Suppressor macrophage (primary cell): Measurements from ENCODE around the gene ADAMTSL1.

ENCODE experiments used
- DNase-seq, 4 experiments: peaks; one replicate each; pipeline ENCODE4 v3.0.0-alpha.2; 2020 to 2022

Gene ADAMTSL1

DNA sequence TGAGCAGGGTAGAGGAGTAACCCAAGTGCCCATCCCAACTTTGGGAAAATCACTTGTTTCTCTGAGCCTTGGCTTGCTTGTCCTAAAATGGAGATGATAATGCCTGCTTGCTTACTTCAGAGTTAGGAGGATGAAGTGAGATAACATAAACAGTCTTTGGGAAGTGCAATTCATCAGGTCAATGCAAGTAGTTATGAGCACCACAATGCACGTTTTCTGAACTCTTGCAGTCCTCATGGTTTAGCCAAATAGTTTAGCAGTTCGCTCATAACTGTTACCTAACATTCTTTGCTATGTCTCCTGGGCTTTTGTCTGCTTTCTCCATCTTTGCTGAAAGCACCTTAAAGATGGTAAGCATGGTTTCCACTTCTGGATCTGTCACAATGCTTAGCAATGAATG, 270.0 kb downstream of the ADAMTSL1 start:
- DNase-seq, result no peak

DNA sequence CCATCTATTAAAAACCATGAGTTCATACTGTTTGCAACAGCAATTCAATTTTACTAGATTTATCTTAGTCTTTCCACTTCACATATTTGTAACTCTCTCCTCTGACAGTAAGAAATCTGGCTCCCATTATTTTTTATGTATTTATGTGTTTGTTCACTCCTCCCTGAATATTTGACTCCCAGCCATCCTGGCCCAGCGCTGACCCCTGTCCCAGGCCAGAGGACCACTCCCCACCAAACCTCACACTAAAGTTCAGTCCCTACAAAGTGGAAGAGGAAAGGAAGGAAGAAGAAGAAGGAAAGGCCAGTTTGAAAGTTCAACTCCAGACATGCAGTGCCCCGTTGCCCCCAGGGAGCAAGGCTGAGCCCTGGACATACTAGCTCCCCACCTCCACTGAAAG, 271.8 kb downstream of the ADAMTSL1 start:
- DNase-seq, result no peak

DNA sequence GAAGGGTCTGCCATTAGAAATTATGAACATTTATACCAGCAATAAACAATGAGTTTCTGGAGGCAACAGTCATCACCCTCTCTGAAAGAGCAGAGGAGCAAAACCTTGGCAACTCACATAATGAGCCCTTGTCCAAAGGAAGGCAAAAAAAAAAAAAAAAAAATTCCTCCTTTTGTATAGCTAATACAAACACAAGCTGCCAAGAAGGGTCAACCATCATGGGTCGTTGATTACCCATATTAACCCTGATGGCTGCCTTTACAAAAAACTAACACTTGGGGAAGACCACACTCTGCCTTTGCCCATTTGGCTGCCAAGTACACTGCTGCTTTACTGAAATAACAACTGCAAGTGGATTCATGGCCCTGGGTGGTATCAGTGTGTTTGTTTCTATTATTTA, 272.7 kb downstream of the ADAMTSL1 start:
- no peak for DNase-seq

GRCh38 chr9:18747595-18747994, 273.6 kb downstream of the ADAMTSL1 start:
- DNase-seq, result no peak

- DNase-seq, result no peak
These were observed 274.3 kb downstream of the ADAMTSL1 start for GRCh38 chr9:18748251-18748701.

- no peak for DNase-seq
These were observed 275.8 kb downstream of the ADAMTSL1 start for GRCh38 chr9:18749711-18750110.

DNA sequence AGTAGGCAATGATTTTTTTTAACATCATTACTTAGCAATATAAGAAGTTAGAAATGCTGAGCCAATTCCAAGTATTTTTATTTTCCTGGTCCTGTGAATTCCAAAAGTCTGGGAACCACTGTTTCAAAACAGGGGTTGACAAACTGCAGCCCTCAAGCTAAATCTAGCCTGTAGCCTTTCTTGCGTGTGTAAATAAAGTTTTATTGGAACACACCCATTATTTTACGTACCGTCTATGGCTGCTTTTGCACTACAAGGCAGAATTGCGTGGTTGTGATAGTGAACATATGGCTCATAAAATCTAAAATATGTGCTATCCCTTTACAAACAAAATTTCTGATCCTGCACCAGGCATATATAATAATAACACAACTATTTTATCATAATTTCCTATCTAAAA, 280.0 kb downstream of the ADAMTSL1 start:
- DNase-seq, result no peak

DNA sequence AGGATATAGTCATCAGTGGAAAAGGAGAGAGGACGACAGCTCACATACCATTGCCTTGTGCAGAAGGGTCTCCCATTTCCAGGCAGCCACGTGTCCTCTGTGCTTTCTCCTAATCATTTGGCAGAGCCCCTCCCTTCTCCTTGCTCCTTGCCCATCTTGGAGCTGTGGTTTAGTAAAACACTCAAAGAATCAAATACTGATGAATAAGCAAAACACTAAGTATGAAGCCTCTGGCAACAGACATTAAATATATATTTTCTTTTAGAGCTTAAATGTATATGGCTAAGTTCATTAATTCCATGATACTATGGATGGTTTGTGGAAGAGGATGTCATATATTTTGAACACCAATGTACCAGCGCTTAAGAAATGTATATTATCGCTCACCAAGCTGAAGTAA, 280.6 kb downstream of the ADAMTSL1 start:
- no peak for DNase-seq

DNA sequence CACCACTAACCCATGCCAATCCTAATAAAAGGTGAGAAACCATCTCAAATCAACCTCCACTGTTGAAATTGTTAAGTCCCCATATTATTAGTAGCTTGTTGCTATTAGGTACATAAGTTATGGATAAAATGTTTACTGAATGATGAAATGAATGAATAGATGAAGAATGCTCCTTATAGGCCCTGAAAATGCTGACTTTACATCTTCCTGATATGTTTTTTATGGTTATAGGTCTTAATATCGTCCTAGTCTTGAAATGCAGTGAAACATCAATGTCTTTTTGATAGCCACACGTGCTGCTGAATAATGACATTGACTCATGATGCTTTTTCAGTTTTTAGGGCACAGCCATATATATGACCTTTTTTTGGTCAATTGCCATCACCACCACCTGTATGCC, 281.3 kb downstream of the ADAMTSL1 start:
- no peak for DNase-seq

- no peak for DNase-seq
These were observed 282.8 kb downstream of the ADAMTSL1 start for GRCh38 chr9:18756712-18757125.

- no peak for DNase-seq
These were observed 285.9 kb downstream of the ADAMTSL1 start for GRCh38 chr9:18759827-18760226.

DNA sequence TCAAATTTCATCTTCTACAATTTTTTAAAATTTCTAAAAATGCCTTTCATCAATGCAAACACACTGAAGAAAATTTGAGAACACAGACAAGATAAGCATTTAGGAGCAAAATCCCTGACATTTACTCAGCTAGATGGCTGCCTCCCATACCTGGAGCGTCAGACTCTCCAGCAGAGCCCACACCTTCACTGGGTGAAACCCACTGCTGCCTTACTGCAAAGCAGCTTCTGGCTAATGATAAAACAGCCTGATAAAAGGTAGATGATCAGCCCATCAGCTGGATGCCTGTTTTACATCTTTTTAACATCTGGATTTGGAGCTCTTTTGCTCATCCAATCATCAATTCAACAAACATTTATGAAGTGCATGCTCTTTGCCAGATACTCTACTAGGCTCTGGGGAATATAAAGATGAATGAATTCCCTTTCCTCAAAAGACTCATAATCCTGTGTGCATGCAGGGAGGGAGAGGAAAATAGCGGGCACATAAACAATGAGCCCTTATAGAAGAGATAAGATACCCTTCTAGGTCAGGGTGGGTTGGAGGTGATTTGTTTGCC, 287.9 kb downstream of the ADAMTSL1 start:
- no peak for DNase-seq

- no peak for DNase-seq
These were observed 293.1 kb downstream of the ADAMTSL1 start for GRCh38 chr9:18766989-18767550.

- DNase-seq, result no peak
These were observed 295.1 kb downstream of the ADAMTSL1 start for GRCh38 chr9:18768951-18769622.

DNA sequence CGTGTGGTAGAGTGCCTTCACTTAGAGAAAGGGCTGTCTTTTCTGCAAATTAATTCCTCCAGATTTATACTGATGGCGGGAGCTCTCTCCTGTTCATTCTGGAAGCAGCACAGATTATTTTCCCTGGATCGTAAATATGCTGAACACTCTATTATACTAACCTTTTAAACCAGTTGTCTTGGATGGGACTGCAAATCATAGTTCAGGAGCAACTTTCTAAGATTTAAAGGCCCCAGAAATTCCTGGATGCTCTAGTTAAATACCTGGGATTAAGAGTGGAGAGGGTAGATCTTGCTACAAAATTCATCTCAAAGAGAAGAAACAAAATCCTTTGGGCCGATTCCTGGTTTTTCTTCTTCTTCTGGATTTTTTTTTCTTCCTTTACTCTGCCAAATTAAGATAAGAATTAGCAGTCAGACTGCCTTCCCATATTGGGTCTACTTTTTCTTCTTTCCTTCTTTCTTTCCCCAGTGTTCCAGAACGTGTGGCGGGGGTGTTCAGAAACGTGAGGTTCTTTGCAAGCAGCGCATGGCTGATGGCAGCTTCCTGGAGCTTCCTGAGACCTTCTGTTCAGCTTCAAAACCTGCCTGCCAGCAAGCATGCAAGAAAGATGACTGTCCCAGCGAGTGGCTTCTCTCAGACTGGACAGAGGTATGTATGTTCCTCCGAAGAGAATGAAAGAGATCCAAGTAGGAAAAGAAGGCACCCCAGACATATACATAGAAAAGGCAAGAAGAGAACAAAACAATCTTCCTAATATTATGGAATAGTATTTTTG, 296.4 kb downstream of the ADAMTSL1 start:
- DNase-seq, result no peak

GRCh38 chr9:18771011-18771410, 297.1 kb downstream of the ADAMTSL1 start:
- DNase-seq, result no peak

- no peak for DNase-seq
These were observed 297.8 kb downstream of the ADAMTSL1 start for GRCh38 chr9:18771763-18772162.

DNA sequence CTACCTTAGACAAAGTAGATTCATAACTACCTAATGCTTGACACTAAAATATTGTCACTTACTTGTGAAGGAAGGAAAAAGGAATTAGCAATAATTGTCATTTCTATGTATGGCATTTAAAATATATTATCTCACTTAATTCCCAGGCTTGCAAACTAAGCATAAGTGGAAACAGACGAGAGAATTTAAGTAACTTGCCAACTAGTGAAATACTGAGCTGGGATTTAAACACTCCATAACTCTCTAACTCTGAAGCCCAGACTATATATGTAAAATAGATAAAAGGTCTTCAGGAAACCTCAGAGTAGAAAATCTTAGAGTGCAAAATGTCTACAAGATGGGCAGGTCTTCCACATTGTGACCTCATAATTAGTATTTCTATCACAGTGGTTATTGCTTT, 301.3 kb downstream of the ADAMTSL1 start:
- DNase-seq, result no peak

DNA sequence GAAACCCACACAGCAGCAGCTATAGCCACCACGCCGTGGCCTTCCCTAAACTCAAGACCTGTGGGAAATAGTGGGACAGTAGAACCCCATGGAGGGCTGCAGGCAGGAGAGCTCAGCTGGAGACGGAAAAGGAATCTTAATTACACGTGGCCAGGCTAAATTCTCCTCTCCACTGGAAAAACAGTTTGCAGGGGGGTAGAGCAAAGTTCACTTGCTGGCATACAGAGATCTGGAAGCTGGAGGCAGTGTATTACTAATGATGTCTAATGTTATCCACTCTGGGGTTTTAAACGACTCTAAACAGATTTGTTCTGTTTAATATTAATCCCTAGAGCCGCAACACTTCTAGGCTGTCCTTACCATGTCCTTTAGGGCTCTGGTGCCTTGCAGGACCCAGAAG, 302.0 kb downstream of the ADAMTSL1 start:
- no peak for DNase-seq

- no peak for DNase-seq
These were observed 303.2 kb downstream of the ADAMTSL1 start for GRCh38 chr9:18776836-18777820.

DNA sequence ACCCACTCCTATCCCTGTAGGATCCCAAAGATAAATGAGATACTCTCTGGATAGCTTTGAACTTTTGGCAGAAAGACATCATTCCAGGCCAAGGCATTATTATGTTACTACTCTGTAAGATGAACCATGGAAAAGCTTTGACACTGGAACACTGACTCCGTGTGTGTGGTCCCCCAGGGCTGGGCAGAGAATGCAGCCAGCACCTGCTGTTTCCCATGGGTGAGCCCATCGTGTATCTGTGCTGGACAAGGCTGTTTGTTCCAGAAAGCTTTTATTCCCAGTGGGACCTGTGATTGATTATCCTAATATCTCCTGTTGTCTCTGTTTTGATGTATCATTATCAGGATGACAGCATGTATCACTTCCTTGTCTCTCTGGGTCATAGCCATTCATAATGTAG, 304.2 kb downstream of the ADAMTSL1 start:
- no peak for DNase-seq

- no peak for DNase-seq
These were observed 304.9 kb downstream of the ADAMTSL1 start for GRCh38 chr9:18778846-18779245.
